ENCODE results near the gene MCF2L. TPM values are rescaled to one million over a fixed set of nuclear protein-coding genes. Genes with fewer than 3 reads are reported as not detected.

Gene MCF2L
- total RNA-seq, 1 donor = 8.0 TPM

- H3K4me3 ChIP-seq (ENCODE audit: low read depth, low read length) = no peak overlapping the region
- no peak for DNase-seq (ENCODE audit: low read depth)
- TF ChIP-seq CTCF (IDR thresholded peaks at IDR 0.05; ENCODE audit: insufficient read depth, low read length) = no peak
Observed at GRCh38 chr13:113014752-113015745, 46.0 kb downstream of the MCF2L start.

- H3K4me3 ChIP-seq (ENCODE audit: low read depth, low read length) = no peak overlapping the region
- no peak for TF ChIP-seq CTCF (IDR thresholded peaks at IDR 0.05; ENCODE audit: insufficient read depth, low read length)
- no peak for DNase-seq (ENCODE audit: low read depth)
Observed at GRCh38 chr13:113015826-113016525, 47.0 kb downstream of the MCF2L start.

- no peak overlapping the region for H3K4me3 ChIP-seq (ENCODE audit: low read depth, low read length)
- no peak for DNase-seq (ENCODE audit: low read depth)
- TF ChIP-seq CTCF (IDR thresholded peaks at IDR 0.05; ENCODE audit: insufficient read depth, low read length) = no peak
Observed at GRCh38 chr13:113016526-113017295, 47.7 kb downstream of the MCF2L start.

- DNase-seq (ENCODE audit: low read depth) = no peak
- no peak overlapping the region for H3K4me3 ChIP-seq (ENCODE audit: low read depth, low read length)
- TF ChIP-seq CTCF (IDR thresholded peaks at IDR 0.05; ENCODE audit: insufficient read depth, low read length) = no peak
Observed at GRCh38 chr13:113017506-113018215, 48.6 kb downstream of the MCF2L start.

GRCh38 chr13:113018676-113019465, 49.9 kb downstream of the MCF2L start:
- DNase-seq (ENCODE audit: low read depth) = no peak
- H3K4me3 ChIP-seq (ENCODE audit: low read depth, low read length) = no peak overlapping the region
- no peak for TF ChIP-seq CTCF (IDR thresholded peaks at IDR 0.05; ENCODE audit: insufficient read depth, low read length)
